ENCODE data around the gene RHOH. TPM values are rescaled to one million over a fixed set of nuclear protein-coding genes. Genes with fewer than 3 reads are reported as not detected.

The RHOH gene
- total RNA-seq, 2 donors from 2014 or later = 2.9 to 7.9 TPM

GRCh38 chr4:40157436-40157835 lies 39.4 kb upstream of the RHOH start:
- intact Hi-C loops (cut with DNase I) = no loop called here
- Histone ChIP-seq H3K4me3 (no peak overlapping the region), H3K9me3 (no peaks in the 10 kb centered on the region), H3K27ac (no peak overlapping the region), H3K27me3 (no peaks in the 10 kb centered on the region), H3K36me3 (replicated peaks in 1 of 2; ENCODE audit: insufficient read depth in 1 of 2, low read depth in 2 of 2) (no peaks in the 10 kb centered on the region), H3K4me1 (peaks cover 7% of the 10 kb centered on the region)
- DNase-seq (no peak), ATAC-seq (no peak)
- 86 to 95% methylated on average over 4 of the region's 4 CpGs for WGBS, 2 donors
- TF ChIP-seq POLR2A (IDR thresholded peaks at IDR 0.05) = no peak
- TF ChIP-seq CTCF (IDR thresholded peaks at IDR 0.05) = no peak

- no peak overlapping the region for H3K4me3 ChIP-seq
- DNase-seq (no peak), ATAC-seq (no peak)
- no peak for TF ChIP-seq POLR2A (IDR thresholded peaks at IDR 0.05)
- TF ChIP-seq CTCF (IDR thresholded peaks at IDR 0.05) = no peak
- no peaks in the 10 kb centered on the region for H3K9me3 ChIP-seq
- 94 to 97% methylated on average over 9 of the region's 9 CpGs for WGBS, 2 donors
- intact Hi-C loops (cut with DNase I) = no loop called here
- no peak overlapping the region for H3K27ac ChIP-seq
- no peaks in the 10 kb centered on the region for H3K4me1 ChIP-seq
- H3K27me3 ChIP-seq = no peaks in the 10 kb centered on the region
- H3K36me3 ChIP-seq (replicated peaks in 1 of 2; ENCODE audit: insufficient read depth in 1 of 2, low read depth in 2 of 2) = no peaks in the 10 kb centered on the region
Observed at GRCh38 chr4:40160258-40160657, 36.6 kb upstream of the RHOH start.

- Histone ChIP-seq H3K27ac (no peak overlapping the region), H3K36me3 (replicated peaks in 1 of 2; ENCODE audit: insufficient read depth in 1 of 2, low read depth in 2 of 2) (no peaks in the 10 kb centered on the region), H3K27me3 (no peaks in the 10 kb centered on the region), H3K9me3 (no peaks in the 10 kb centered on the region), H3K4me3 (no peak overlapping the region), H3K4me1 (no peaks in the 10 kb centered on the region)
- no peak for DNase-seq
- no peak for ATAC-seq
- WGBS, 2 donors = 74 to 81% methylated on average over 3 of the region's 3 CpGs
- intact Hi-C loops (cut with DNase I) = no loop called here
- TF ChIP-seq POLR2A (IDR thresholded peaks at IDR 0.05) (no peak), CTCF (IDR thresholded peaks at IDR 0.05) (no peak)
Observed at GRCh38 chr4:40164459-40164858, 32.4 kb upstream of the RHOH start.

GRCh38 chr4:40165916-40166315 lies 30.9 kb upstream of the RHOH start:
- WGBS, 2 donors = 90 to 100% methylated on average over 1 of the region's 1 CpG
- no peak overlapping the region for H3K4me3 ChIP-seq
- ATAC-seq (no peak), DNase-seq (no peak)
- no peaks in the 10 kb centered on the region for H3K36me3 ChIP-seq (replicated peaks in 1 of 2; ENCODE audit: insufficient read depth in 1 of 2, low read depth in 2 of 2)
- no peaks in the 10 kb centered on the region for H3K27me3 ChIP-seq
- no peaks in the 10 kb centered on the region for H3K4me1 ChIP-seq
- TF ChIP-seq CTCF (IDR thresholded peaks at IDR 0.05) = no peak
- TF ChIP-seq POLR2A (IDR thresholded peaks at IDR 0.05) = no peak
- H3K9me3 ChIP-seq = no peaks in the 10 kb centered on the region
- no peak overlapping the region for H3K27ac ChIP-seq
- intact Hi-C loops (cut with DNase I) = no loop called here

GRCh38 chr4:40168070-40168469 lies 28.8 kb upstream of the RHOH start:
- no peaks in the 10 kb centered on the region for H3K27me3 ChIP-seq
- DNase-seq (no peak), ATAC-seq (no peak)
- no peaks in the 10 kb centered on the region for H3K4me1 ChIP-seq
- no peak overlapping the region for H3K4me3 ChIP-seq
- no peak overlapping the region for H3K27ac ChIP-seq
- H3K36me3 ChIP-seq (replicated peaks in 1 of 2; ENCODE audit: insufficient read depth in 1 of 2, low read depth in 2 of 2) = no peaks in the 10 kb centered on the region
- H3K9me3 ChIP-seq = no peaks in the 10 kb centered on the region
- intact Hi-C loops (cut with DNase I) = no loop called here
- TF ChIP-seq CTCF (IDR thresholded peaks at IDR 0.05) (no peak), POLR2A (IDR thresholded peaks at IDR 0.05) (no peak)
